ENCODE data around the gene RNF208. TPM values are rescaled to one million over a fixed set of nuclear protein-coding genes. Genes with fewer than 3 reads are reported as not detected.

The RNF208 gene, protein sequence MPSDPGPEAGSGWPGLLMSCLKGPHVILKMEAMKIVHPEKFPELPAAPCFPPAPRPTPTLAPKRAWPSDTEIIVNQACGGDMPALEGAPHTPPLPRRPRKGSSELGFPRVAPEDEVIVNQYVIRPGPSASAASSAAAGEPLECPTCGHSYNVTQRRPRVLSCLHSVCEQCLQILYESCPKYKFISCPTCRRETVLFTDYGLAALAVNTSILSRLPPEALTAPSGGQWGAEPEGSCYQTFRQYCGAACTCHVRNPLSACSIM
- polyA plus RNA-seq, result not detected

DNA sequence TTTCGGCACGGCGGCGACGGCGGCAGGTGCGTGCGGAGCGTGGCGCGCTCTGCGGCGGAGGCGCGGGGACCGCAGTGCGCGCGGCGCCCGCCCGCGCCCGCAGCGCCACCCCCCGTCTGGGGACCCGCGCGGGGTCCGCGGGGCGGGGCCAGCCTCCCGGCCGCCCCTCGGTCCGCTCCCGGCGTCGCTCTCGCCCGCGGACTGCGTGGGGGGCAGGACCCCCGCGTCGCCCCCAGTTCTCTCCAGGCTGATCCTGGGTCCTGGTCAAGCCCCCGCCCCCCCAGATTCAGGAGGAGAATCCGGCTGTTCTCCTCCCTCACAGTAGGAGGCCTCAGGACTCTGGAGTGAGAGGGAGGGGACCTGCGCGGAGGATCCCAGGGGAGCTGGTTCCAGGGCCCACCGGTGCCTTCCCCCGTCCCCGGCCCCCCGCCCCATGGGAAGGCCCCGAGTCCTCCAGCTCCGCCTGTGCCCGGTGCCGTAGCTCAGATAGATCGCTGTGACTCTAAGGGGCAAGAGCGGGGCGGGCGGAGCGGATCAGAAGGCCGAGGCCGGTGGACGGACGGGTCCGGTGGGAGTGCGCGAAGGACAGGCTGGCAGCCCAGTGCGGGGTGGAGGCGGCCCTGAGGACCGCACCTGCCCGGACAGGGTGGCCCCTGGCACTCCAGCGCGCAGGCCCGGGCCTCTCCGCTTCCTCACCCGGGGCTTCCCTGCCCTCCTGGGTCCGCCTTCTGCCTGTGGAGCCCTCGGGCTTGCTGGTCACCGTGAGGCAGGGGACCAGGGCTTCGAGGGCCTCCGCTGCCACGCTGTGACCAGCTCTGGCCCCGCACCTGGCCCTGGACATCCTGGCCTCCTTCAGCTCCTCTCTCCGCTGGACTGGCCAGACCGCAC is at the start of gene RNF208:
TSS of gene RNF208 (minus strand) at position 51 of the 888 bp plus-strand sequence. CDS start 1,028 bp downstream, outside the sequence.
- DNase-seq, result peak; percentile 11 to 20 (median 15)
- Mint-ChIP-seq H3K4me1 (peaks cover 0 to 2% of the 10 kb centered on the region in 2 donors), H3K4me3 (peak within 1 kb of the TSS; percentile 66 to 83 (median 79)), H3K36me3 (no peaks in the 10 kb centered on the region), H3K27ac (peak within 1 kb of the TSS in 4 of 6 donors; percentile 37 to 85 (median 64)), H3K9me3 (no peaks in the 10 kb centered on the region), H3K27me3 (ENCODE audit: low read depth in 3 of 3) (peaks cover 0 to 7% (median 7%) of the 10 kb centered on the region in 3 donors)

DNA sequence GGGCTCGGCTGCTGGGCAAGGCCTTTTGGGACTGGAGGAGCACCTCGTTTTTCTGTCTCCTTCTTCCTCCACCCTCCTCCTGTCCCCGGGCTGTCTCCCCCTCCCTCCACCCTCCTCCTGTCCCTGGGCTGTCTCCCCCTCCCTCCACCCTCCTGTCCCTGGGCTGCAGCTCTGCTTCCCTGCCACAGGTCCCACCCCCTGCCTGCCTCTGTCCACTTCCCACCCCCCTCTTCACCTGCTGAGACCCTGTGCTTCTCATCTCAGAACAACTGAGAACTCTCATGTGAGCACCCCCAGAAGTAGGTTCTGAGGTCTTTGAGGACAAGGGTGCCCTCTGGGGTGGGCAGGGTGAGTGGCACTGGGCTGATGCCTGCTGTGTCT is 49.6 kb upstream of the RNF208 start:
- H3K4me1 Mint-ChIP-seq, result peaks cover 17 to 20% of the 10 kb centered on the region in 2 donors
- peaks cover 0 to 5% (median 2%) of the 10 kb centered on the region in 3 donors for H3K27me3 Mint-ChIP-seq (ENCODE audit: low read depth in 3 of 3)
- DNase-seq, result no peak
- H3K36me3 Mint-ChIP-seq, result peaks cover 0 to 17% (median 12%) of the 10 kb centered on the region in 3 donors
- no peak overlapping the region for H3K4me3 Mint-ChIP-seq
- no peaks in the 10 kb centered on the region for H3K9me3 Mint-ChIP-seq
- H3K27ac Mint-ChIP-seq, result peak overlapping the region in 1 of 6 donors; percentile 24

DNA sequence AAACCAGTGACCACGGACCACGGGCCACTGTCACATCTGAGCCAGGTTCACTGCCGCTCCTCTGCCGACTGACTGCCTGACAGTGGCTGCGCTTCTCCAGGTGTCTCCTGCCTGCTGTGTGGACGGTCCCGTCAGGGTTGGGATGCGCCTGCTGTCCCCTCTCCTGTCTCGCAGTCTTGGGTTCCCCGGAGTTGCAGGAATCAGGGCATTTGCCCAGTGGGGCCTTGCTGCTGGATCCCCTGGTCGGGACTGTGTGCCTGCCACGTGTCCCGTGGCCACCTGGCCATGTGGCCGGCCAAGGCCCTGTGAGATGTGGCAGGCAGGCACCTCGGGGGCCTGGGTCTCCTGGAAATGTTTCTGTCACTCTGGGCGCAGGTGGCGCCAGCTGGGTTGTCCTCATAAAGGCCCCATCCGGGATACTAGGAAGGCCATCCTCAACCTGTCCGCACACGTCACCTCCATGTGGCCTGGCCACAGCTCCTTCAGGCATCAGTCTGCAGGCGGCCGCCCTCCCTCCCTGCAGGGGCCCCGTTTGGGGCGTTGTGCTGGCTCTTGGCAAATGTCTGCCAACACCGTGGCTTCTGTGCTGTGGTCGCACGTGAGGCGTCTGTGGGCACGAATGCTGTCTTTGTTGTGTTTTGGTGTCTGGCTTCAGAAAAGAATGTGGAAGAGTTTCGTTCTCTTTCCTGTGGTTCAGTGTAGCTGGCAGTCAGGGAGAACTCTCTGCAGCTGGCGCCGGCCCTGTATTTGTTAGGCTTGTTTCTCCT is 49.1 kb upstream of the RNF208 start:
- Mint-ChIP-seq H3K27me3 (ENCODE audit: low read depth in 3 of 3) (peaks cover 0 to 5% (median 2%) of the 10 kb centered on the region in 3 donors), H3K27ac (peak overlapping the region in 2 of 6 donors; percentile 24 to 67), H3K36me3 (peaks cover 0 to 17% (median 12%) of the 10 kb centered on the region in 3 donors), H3K9me3 (no peaks in the 10 kb centered on the region), H3K4me3 (peak overlapping the region in 2 of 5 donors; percentile 5 to 52), H3K4me1 (peaks cover 15 to 20% of the 10 kb centered on the region in 2 donors)
- peak; percentile 44 to 48 (median 46) for DNase-seq

DNA sequence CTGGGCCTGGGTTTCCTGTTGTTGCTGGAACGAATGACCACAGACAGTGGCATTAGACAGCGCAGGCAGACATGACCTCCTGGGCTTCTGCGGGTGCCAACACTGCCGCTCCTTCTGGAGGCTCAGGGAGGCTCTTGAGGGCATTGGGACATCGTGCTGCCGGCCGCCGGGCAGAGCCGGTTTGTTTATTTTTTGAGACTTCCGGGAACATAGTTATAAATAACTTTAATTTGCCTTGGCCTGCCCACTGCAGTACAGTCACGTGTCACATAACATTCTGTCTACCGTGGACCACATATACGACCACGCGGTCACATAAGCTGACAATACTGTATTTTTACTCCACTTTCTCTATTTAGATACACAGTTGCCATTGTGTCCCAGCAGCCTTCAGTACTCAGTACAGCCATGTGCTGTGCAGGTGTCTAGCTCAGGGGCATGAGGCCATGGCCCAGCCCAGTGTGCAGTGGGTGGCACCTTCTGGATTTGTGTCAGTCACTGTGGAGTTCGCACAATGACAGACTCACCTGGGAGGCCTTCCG is 47.3 kb upstream of the RNF208 start:
- H3K9me3 Mint-ChIP-seq, result no peaks in the 10 kb centered on the region
- no peak overlapping the region for H3K27ac Mint-ChIP-seq
- no peak for DNase-seq
- peaks cover 0 to 5% (median 4%) of the 10 kb centered on the region in 3 donors for H3K27me3 Mint-ChIP-seq (ENCODE audit: low read depth in 3 of 3)
- peaks cover 0 to 17% (median 12%) of the 10 kb centered on the region in 3 donors for H3K36me3 Mint-ChIP-seq
- no peak overlapping the region for H3K4me3 Mint-ChIP-seq
- H3K4me1 Mint-ChIP-seq, result peaks cover 8 to 20% of the 10 kb centered on the region in 2 donors

DNA sequence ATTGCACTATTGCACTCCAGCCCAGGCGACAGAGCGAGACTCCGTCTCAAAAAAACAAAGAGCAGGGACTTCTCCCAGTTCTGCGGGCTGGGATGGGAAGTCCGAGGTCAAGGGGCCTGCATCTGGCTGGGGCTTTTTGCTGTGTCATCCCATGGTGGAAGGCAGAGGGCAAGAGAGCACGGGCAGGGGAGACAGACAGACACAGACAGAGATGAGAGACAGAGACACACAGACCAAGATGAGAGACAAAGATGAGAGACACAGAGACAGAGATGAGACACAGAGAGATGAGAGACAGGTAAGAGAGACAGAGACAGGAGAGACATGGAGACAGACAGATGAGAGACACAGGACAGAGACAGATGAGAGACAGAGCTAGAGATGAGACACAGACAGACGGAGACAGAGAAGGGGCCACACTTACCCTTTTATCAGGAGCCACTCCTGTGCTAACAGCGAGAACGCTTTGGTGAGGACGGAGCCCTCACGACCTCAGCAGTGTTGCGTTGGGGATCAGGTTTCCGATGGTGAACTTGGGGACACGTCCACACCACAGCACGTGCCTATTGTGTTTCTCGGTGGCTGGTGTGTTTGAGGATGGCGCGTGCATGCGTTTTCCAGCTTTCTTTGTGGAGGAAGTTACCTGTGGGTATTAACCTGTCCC is 46.6 kb upstream of the RNF208 start:
- peaks cover 0 to 5% (median 4%) of the 10 kb centered on the region in 3 donors for H3K27me3 Mint-ChIP-seq (ENCODE audit: low read depth in 3 of 3)
- H3K4me1 Mint-ChIP-seq, result peaks cover 7 to 18% of the 10 kb centered on the region in 2 donors
- H3K36me3 Mint-ChIP-seq, result peaks cover 0 to 16% (median 12%) of the 10 kb centered on the region in 3 donors
- peak overlapping the region in 1 of 6 donors; percentile 31 for H3K27ac Mint-ChIP-seq
- no peak for DNase-seq
- no peaks in the 10 kb centered on the region for H3K9me3 Mint-ChIP-seq
- H3K4me3 Mint-ChIP-seq, result no peak overlapping the region

DNA sequence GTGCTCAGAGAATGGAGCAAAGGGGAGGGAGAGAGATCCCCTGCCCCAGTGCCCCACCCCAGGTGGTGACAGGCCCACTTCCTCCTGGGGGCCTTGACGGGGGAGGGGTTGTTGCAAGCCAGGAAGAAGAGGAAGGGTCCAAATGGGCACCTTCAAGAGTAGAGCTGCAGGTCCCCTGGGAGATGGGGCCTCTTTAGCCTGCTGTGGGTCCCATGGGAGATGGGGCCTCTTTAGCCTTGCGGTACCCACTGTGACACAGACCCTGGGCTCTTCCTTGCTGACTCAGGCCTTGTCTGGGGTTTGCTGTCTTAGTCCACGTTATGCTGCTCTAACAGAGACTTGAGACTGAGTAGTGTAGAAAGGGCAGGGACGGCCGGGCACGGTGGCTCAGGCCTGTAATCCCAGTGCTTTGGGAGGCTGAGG is 45.9 kb upstream of the RNF208 start:
- Mint-ChIP-seq H3K4me3 (no peak overlapping the region), H3K27ac (no peak overlapping the region), H3K27me3 (ENCODE audit: low read depth in 3 of 3) (peaks cover 0 to 5% (median 4%) of the 10 kb centered on the region in 3 donors), H3K36me3 (peaks cover 0 to 12% (median 12%) of the 10 kb centered on the region in 3 donors), H3K4me1 (peaks cover 7 to 13% of the 10 kb centered on the region in 2 donors), H3K9me3 (no peaks in the 10 kb centered on the region)
- no peak for DNase-seq

DNA sequence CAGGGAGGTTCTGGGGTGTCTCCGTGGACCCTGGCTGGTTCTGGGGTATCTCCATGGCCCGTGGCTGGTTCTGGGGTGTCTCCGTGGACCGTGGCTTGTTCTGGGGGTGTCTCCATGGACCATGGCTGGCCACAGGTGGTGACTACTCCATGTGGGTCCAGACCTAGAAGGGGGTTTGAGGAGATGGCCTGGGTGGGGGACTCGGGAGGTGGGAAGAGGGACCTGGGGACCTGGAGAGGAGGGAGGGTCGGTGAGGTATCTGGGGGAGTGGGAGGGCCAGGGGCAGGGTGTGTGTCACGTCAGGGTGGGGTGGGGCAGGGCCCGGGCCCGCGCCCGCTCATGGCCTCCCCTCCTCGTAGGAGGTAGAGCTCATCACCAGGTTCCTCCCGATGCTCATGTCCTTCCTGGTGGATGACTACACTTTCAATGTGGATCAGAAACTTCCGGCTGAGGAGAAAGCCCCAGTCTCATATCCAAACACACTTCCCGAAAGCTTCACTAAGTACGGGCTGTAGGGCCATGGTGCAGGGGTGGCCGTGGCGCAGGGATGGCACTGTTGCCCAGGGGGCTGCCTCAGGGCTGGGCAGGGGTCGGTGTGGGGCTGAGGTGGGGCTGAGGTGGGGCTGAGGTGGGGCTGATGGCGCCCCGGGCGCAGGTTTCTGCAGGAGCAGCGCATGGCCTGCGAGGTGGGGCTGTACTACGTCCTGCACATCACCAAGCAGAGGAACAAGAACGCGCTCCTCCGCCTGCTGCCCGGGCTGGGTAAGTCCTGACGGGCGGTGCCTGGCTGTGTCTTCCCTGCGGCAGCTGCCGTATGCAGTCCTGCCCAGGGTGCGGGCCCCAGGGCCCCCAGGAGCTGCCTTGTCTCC is 44.8 kb upstream of the RNF208 start:
- peaks cover 0 to 13% (median 12%) of the 10 kb centered on the region in 3 donors for H3K36me3 Mint-ChIP-seq
- H3K4me3 Mint-ChIP-seq, result no peak overlapping the region

DNA sequence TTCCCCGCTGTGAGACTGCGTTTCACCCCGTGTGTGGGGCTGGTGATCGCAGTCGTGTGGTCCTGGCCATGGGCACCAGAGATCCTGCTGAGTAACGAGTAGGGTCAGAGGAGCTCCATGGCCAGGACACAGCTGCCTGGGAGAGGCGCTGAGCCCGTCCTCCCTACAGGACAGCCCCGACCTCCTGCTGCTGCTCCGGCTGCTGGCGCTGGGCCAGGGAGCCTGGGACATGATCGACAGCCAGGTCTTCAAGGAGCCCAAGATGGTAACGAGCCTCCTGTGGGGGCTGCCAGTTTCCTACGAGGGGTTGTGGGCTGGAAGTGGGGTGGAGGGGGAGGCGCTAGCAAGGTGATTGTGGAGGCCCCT is 44.1 kb upstream of the RNF208 start:
- Mint-ChIP-seq H3K27ac (no peak overlapping the region), H3K4me1 (peaks cover 3 to 13% of the 10 kb centered on the region in 2 donors), H3K27me3 (ENCODE audit: low read depth in 3 of 3) (peaks cover 0 to 5% (median 3%) of the 10 kb centered on the region in 3 donors), H3K36me3 (peaks cover 0 to 16% (median 12%) of the 10 kb centered on the region in 3 donors), H3K9me3 (no peaks in the 10 kb centered on the region), H3K4me3 (no peak overlapping the region)
- no peak for DNase-seq

More for the DNA sequence above, 44.8 kb upstream of the RNF208 start:
- Mint-ChIP-seq H3K4me1 (peaks cover 7 to 15% of the 10 kb centered on the region in 2 donors), H3K9me3 (no peaks in the 10 kb centered on the region), H3K27me3 (ENCODE audit: low read depth in 3 of 3) (peaks cover 0 to 5% (median 4%) of the 10 kb centered on the region in 3 donors), H3K27ac (no peak overlapping the region)
- no peak for DNase-seq

DNA sequence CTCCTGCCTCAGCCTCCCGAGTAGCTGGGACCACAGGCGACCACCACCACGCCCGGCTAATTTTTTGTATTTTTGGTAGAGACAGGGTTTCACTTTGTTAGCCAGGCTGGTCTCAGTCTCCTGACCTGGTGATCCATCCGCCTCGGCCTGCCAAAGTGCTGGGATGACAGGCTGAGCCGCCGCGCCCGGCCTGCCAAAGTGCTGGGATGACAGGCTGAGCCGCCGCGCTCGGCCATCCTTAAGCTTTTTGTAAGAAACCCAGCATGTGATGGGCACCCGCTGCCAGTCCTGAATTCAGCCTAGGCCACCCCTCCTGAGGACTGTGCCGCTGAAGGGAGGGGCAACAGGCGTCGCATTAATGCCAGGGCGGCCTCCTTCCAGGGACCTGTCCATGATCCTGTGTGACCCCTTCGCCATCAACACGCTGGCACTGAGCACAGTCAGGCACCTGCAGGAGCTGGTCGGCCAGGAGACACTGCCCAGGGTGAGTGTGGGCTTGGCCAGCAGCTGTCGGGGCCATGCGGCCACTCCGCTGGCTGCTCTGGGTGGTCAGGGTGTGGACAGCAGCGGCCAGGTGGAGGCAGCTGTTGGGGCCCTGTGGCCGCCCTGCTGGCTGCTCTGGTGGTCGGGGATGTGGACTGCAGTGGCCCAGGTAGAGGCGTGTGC is 43.6 kb upstream of the RNF208 start:
- Mint-ChIP-seq H3K4me3 (no peak overlapping the region), H3K9me3 (no peaks in the 10 kb centered on the region), H3K36me3 (peaks cover 0 to 16% (median 12%) of the 10 kb centered on the region in 3 donors), H3K27ac (no peak overlapping the region), H3K4me1 (peaks cover 0 to 12% of the 10 kb centered on the region in 2 donors), H3K27me3 (ENCODE audit: low read depth in 3 of 3) (peaks cover 0 to 5% (median 3%) of the 10 kb centered on the region in 3 donors)
- no peak for DNase-seq

DNA sequence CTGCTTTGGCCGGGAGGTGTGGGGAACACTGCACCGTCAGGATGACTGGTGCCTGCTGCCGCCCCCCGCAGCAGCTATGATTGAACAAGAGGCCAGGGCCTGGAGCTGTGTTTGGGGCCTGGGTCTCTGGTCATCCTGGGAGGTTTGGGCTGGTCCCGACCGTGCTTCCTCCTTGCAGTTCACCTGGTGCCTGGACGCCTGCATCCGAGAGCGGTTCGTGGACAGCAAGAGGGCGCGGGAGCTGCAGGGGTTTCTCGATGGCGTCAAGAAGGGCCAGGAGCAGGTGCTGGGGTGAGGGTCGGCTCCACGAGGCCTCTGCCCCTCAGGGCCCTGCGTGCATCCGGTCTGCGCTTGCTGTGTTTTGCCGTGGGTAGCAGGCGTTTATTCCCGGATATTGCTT is 42.0 kb upstream of the RNF208 start:
- Mint-ChIP-seq H3K4me1 (peaks cover 0 to 12% of the 10 kb centered on the region in 2 donors), H3K27ac (no peak overlapping the region), H3K4me3 (no peak overlapping the region), H3K36me3 (peaks cover 0 to 13% (median 6%) of the 10 kb centered on the region in 3 donors), H3K27me3 (ENCODE audit: low read depth in 3 of 3) (peaks cover 0 to 7% (median 3%) of the 10 kb centered on the region in 3 donors), H3K9me3 (no peaks in the 10 kb centered on the region)
- no peak for DNase-seq

DNA sequence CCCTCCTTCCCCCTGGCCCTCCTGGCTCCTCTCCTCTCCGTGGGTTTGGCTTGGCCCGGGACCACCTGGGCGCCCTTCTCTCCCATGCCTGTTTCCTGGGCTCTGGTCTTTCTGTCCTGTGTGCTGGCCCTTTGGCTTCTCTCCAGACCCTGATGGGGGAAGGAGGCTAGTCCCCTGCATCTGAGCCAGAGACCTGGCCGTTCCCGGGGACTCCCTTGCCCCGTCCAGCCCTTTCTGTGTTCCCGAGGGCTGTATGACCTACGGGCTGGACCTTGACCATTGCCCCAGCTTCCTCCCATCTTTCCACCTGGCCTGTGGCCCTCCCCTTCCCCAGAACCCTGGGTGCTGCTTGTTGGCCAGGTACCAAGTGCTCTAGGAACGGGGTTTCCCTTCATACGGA is 41.5 kb upstream of the RNF208 start:
- Mint-ChIP-seq H3K9me3 (no peaks in the 10 kb centered on the region), H3K27me3 (ENCODE audit: low read depth in 3 of 3) (peaks cover 0 to 7% (median 3%) of the 10 kb centered on the region in 3 donors), H3K4me1 (peaks cover 0 to 7% of the 10 kb centered on the region in 2 donors), H3K4me3 (no peak overlapping the region), H3K27ac (no peak overlapping the region), H3K36me3 (peaks cover 0 to 9% (median 1%) of the 10 kb centered on the region in 3 donors)
- no peak for DNase-seq
